Measurements from ENCODE around the gene LHPP. TPM values are rescaled to one million over a fixed set of nuclear protein-coding genes. Genes with fewer than 3 reads are reported as not detected.

LHPP gene
- total RNA-seq, 1 donor from 2014 or later = 9.1 TPM

- intact Hi-C loops (cut with micrococcal nuclease) = no loop called here
- DNase-seq (no peak), ATAC-seq (no peak)
Observed at GRCh38 chr10:124465777-124466488, 4.3 kb downstream of the LHPP start.

GRCh38 chr10:124467165-124467564 lies 5.5 kb downstream of the LHPP start:
- DNase-seq = no peak
- intact Hi-C loops (cut with micrococcal nuclease) = no loop called here
- ATAC-seq = no peak

- intact Hi-C loops (cut with micrococcal nuclease) = no loop called here
- no peak for DNase-seq
- no peak for ATAC-seq
Observed at GRCh38 chr10:124468624-124469023, 7.0 kb downstream of the LHPP start.

GRCh38 chr10:124469956-124470484 lies 8.4 kb downstream of the LHPP start:
- DNase-seq (no peak), ATAC-seq (no peak)
- intact Hi-C loops (cut with micrococcal nuclease) = no loop called here

GRCh38 chr10:124470544-124471434 lies 9.2 kb downstream of the LHPP start:
- DNase-seq (no peak), ATAC-seq (no peak)
- intact Hi-C loops (cut with micrococcal nuclease) = no loop called here

- ATAC-seq (no peak), DNase-seq (no peak)
- intact Hi-C loops (cut with micrococcal nuclease) = no loop called here
Observed at GRCh38 chr10:124472071-124472470, 10.4 kb downstream of the LHPP start.

GRCh38 chr10:124473070-124473469 lies 11.4 kb downstream of the LHPP start:
- intact Hi-C loops (cut with micrococcal nuclease) = no loop called here
- ATAC-seq (no peak), DNase-seq (no peak)

- ATAC-seq = no peak
- DNase-seq = no peak
- intact Hi-C loops (cut with micrococcal nuclease) = no loop called here
Observed at GRCh38 chr10:124474514-124475070, 13.0 kb downstream of the LHPP start.

GRCh38 chr10:124476043-124476725 lies 14.6 kb downstream of the LHPP start:
- DNase-seq (no peak), ATAC-seq (no peak)
- intact Hi-C loops (cut with micrococcal nuclease) = no loop called here

- ATAC-seq (peak; percentile 22), DNase-seq (no peak)
- intact Hi-C loops (cut with micrococcal nuclease) = no loop called here
Observed at GRCh38 chr10:124477614-124478363, 16.2 kb downstream of the LHPP start.

- DNase-seq (no peak), ATAC-seq (no peak)
- intact Hi-C loops (cut with micrococcal nuclease) = no loop called here
Observed at GRCh38 chr10:124478515-124478914, 16.9 kb downstream of the LHPP start.

- intact Hi-C loops (cut with micrococcal nuclease) = no loop called here
- no peak for ATAC-seq
Observed at GRCh38 chr10:124480860-124481259, 19.2 kb downstream of the LHPP start.

GRCh38 chr10:124481717-124482116 lies 20.1 kb downstream of the LHPP start:
- DNase-seq (no peak), ATAC-seq (no peak)
- intact Hi-C loops (cut with micrococcal nuclease) = no loop called here

More at GRCh38 chr10:124480860-124481259, 19.2 kb downstream of the LHPP start:
- DNase-seq = no peak

GRCh38 chr10:124482236-124482800 lies 20.7 kb downstream of the LHPP start:
- intact Hi-C loops (cut with micrococcal nuclease) = no loop called here
- no peak for DNase-seq
- no peak for ATAC-seq

- ATAC-seq (no peak), DNase-seq (no peak)
- intact Hi-C loops (cut with micrococcal nuclease) = no loop called here
Observed at GRCh38 chr10:124482876-124483275, 21.3 kb downstream of the LHPP start.

GRCh38 chr10:124484031-124484430 lies 22.4 kb downstream of the LHPP start:
- no peak for DNase-seq
- no peak for ATAC-seq
- intact Hi-C loops (cut with micrococcal nuclease) = no loop called here

GRCh38 chr10:124484661-124485060 lies 23.0 kb downstream of the LHPP start:
- intact Hi-C loops (cut with micrococcal nuclease) = no loop called here
- ATAC-seq (no peak), DNase-seq (no peak)

- intact Hi-C loops (cut with micrococcal nuclease) = no loop called here
- ATAC-seq = no peak
- no peak for DNase-seq
Observed at GRCh38 chr10:124486635-124487034, 25.0 kb downstream of the LHPP start.

Data from left ventricle myocardium superior (tissue), 1 donor.